Measurements from ENCODE around the gene PLIN1.

PLIN1 gene

DNA sequence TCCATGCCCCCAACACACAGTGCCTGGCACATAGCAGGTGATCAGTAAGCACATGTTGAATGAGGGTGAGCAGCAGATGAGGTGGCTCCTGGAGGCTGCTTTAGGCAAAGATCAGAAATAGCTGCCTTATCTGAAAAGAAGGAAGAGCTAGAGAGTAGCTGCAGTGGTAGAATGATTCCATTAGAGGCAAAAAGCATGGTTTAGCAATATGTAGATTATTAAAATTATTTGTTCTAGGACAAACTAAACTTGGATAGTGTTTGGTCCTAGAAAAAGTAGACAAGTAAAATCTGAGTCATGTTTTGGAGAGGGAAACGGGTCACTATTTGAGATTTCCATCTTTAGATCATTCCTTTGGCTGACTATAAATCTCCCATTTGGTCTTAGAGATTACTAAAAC is 56.0 kb downstream of the PLIN1 start:
- DNase-seq: no peak

DNA sequence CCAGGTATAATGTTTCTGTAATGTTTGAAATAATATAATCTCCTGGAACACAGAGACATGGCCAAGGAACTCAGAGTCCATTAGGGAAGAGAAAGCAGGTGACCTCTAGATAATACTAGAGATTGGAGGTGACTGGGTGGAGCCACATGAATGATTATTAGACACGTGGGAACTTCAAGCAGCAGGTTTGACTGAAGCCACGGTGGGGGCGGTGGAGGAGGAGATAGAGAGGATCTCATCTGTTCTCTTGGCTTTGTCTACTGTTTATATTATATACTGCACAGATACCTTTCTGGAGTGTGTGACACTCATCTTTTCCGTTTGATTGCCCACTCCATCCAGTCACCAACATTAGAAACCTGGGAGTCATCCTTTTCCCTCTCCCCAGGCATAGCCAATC is 57.6 kb downstream of the PLIN1 start:
- DNase-seq: no peak

DNA sequence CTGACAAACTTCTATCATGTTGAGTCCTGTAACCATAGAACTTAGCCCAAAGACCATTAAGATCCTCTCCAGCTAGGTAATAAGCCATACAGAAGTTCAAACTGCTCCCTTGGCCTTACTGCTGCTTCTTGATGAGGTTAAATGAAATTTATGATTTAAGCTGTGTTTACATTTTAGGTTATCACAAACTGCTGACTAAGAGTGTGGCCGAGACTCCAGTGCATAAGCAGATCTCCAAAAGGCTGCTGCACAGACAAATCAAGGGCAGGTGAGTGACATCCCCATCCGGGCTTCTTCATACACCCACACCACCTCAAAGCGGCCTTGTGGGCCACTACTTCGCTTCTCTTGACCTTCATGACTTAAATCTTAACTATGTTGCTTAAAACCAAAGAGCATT is 62.9 kb downstream of the PLIN1 start:
- no peak for DNase-seq

DNA sequence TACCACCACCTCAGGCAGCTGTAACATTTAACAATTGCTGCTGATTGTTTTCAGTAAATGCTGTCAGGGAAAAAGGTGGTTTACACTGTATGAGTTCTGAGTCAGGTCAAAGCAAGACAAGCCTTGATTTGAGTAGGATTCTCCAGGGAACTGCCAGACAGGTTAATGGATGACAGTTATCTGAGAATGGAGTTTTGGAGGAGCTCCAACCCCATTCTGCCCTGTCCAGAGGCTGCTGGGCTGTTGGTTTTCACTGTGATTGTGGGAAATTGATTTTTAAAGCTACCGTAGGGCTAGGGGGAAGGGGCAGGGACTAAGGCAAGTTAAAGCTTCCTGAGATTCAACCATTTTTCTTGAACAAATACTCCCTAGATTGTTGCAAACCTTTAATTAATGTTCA is 64.0 kb downstream of the PLIN1 start:
- DNase-seq: no peak
